K562 (cell line): Measurements from ENCODE around the gene PHKG2. TPM values are rescaled to one million over a fixed set of nuclear protein-coding genes. Genes with fewer than 3 reads are reported as not detected.

ENCODE experiments used
- ATF7 ChIP-seq: fragments of 450-650 bp; IDR thresholded peaks from 2 replicates; pipeline ENCODE4 v1.7.1; 2014; ENCODE audit warnings: mild to moderate bottlenecking, moderate library complexity
- BRD4 ChIP-seq: fragments of 200-600 bp; sonication (generic); IDR thresholded peaks from 2 replicates; pipeline ENCODE4 v1.6.1; 2017; ENCODE audit warnings: inconsistent platforms
- HIVEP1 ChIP-seq: fragments of 250-450 bp; sonication (Bioruptor Pico); IDR thresholded peaks from 2 replicates; pipeline ENCODE4 v1.4.0; 2020; ENCODE audit warnings: mild to moderate bottlenecking
- KHSRP ChIP-seq: fragments of 450-650 bp; IDR thresholded peaks from 2 replicates; pipeline ENCODE4 v1.6.1; 2017
- KLF1 ChIP-seq: fragments of 450-650 bp; IDR thresholded peaks from 2 replicates; pipeline ENCODE4 v1.6.1; 2016; ENCODE audit warnings: missing genetic modification characterization, missing compliant biosample characterization
- NCOA4 ChIP-seq: fragments of 450-650 bp; IDR thresholded peaks from 2 replicates; pipeline ENCODE4 v1.6.1; 2018; ENCODE audit warnings: mild to moderate bottlenecking; ENCODE audit not compliant: partially characterized antibody
- NONO ChIP-seq, 2 experiments: fragments of 200-400 bp in 1 of 2; fragments of 450-650 bp in 1 of 2; formaldehyde crosslinking in 1 of 2; IDR thresholded peaks; 2 replicates each; pipeline ENCODE4 v1.6.1; 2017; ENCODE audit warnings: low read depth in 2 of 2, mild to moderate bottlenecking in 2 of 2, moderate library complexity in 2 of 2, low read length in 1 of 2
- PURB ChIP-seq: sonication (generic); formaldehyde crosslinking; IDR thresholded peaks from 2 replicates; pipeline ENCODE4 v1.9.0; 2021; ENCODE audit warnings: low read depth, mild to moderate bottlenecking, missing genetic modification reagents
- SRSF7 ChIP-seq: fragments of 200-400 bp; formaldehyde crosslinking; optimal IDR thresholded peaks from 2 replicates; pipeline ENCODE3; 2017; ENCODE audit warnings: mild to moderate bottlenecking, low read depth, low read length
- ZFP36 ChIP-seq: fragments of 150-350 bp; IDR thresholded peaks from 2 replicates; pipeline ENCODE4 v1.6.1; 2018; ENCODE audit warnings: low read length, low read depth; ENCODE audit not compliant: partially characterized antibody
- polyA plus RNA-seq, 8 experiments: library from polyadenylated mRNA; depleted of rRNA in 4 of 8; stranded (reverse) in 5 of 8; unstranded in 3 of 8; fragments of >200 nt; fragmentation: Nextera tagmentation in 2 of 8; fragmentation: Illumina TruSeq in 1 of 8; extraction: Ambion mirVana in 2 of 8; extraction: Trizol in 1 of 8; gene quantifications; 2 replicates each; pipeline versions ENCODE4 v1.2.1 to v1.2.3, GENCODE V29; 2011 to 2014; ENCODE audit warnings: inconsistent platforms in 1 of 8, missing spikeins in 1 of 8
- total RNA-seq, 7 experiments: library from RNA; depleted of rRNA in 6 of 7; stranded (reverse); fragments of >200 nt in 6 of 7; fragmentation: Illumina TruSeq in 2 of 7; extraction: Trizol in 2 of 7; gene quantifications; 2 replicates each; pipeline versions ENCODE4 v1.2.1 to v1.2.3, GENCODE V29; 2011 to 2021; ENCODE audit warnings: low replicate concordance in 1 of 7
- TF ChIP-seq, protein P1 (sequence below): fragments of 250-450 bp; sonication (Bioruptor Pico); IDR thresholded peaks from 2 replicates; pipeline ENCODE4 v1.4.0; 2020; ENCODE audit warnings: mild to moderate bottlenecking, moderate library complexity
- TF ChIP-seq, protein P2 (sequence below): fragments of 450-650 bp; IDR thresholded peaks from 2 replicates; pipeline ENCODE4 v1.6.1; 2016; ENCODE audit warnings: borderline replicate concordance
- TF ChIP-seq, protein P3 (sequence below): sonication (generic); formaldehyde crosslinking; IDR thresholded peaks from 2 replicates; pipeline ENCODE4 v1.8.1; 2023; ENCODE audit warnings: missing genetic modification reagents, mild to moderate bottlenecking, borderline replicate concordance

The PHKG2 gene
- total and polyA plus RNA-seq, 9 of the 15 experiments (the other 6 are each of a cell fraction or from before 2014, with no cell fraction given): 5.8 to 54.2 (median 30.7) TPM

DNA sequence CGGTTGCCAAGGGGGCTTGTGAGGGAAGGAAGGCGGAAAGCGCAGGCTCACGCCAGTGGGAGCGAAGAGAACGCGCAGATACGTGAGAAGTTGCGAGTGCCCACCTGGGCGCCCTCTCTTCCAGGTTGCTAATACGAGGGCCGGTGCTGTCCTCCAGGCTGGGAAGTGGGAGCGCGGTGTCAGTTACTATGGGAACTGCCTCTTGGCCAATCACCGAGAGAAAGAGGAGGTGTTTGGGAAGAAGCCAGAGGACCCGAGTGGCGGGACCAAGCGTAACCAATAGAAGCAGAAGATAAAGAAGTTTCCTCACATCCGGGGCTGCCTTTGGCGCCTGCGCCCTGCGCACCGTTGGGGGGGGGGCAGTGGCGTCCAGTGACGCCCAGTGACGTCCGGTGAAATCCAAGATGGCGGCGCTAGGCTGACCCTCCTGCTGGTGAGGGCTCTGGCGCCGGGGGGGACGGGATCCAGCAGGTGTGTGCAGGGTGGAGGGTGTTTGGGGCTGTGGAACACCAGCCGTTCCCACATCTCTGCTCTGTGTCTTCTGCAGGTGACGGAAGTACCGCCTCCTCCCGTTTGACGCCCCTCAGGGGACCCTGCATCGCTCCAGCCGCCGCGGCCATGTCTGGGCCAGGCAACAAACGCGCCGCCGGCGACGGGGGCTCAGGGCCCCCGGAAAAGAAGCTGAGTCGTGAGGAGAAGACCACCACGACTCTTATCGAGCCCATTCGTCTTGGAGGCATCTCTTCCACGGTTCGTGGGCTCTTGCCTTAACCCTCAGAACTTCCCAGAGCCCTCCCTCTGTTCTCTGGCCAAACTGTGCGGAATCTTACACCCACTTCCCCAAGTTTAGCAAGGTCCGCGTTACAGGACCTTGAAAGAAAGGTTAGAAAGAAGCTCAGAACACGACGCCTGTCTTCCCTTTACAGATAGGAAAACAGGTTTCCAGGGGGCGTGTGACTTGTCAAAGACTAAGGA lies 14.0 kb downstream of the PHKG2 start, which contains the start of the genes CFAP119 and RNF40 (continued):
- TF ChIP-seq KLF1 (tag): no peak
- TF ChIP-seq ATF7: peak; percentile 80; the same call in 1 of the 2 replicates
- no peak for TF ChIP-seq SRSF7
- TF ChIP-seq KHSRP: no peak
- TF ChIP-seq HIVEP1 (CRISPR knock-in tag): no peak
- TF ChIP-seq NONO (IDR thresholded peaks at IDR 0.05; ENCODE audit: low read depth in 2 of 2, low read length in 1 of 2): peak in 1 of 2 experiments; percentile 11; a peak in 1 of 4 replicates
- TF ChIP-seq, protein P1, sequence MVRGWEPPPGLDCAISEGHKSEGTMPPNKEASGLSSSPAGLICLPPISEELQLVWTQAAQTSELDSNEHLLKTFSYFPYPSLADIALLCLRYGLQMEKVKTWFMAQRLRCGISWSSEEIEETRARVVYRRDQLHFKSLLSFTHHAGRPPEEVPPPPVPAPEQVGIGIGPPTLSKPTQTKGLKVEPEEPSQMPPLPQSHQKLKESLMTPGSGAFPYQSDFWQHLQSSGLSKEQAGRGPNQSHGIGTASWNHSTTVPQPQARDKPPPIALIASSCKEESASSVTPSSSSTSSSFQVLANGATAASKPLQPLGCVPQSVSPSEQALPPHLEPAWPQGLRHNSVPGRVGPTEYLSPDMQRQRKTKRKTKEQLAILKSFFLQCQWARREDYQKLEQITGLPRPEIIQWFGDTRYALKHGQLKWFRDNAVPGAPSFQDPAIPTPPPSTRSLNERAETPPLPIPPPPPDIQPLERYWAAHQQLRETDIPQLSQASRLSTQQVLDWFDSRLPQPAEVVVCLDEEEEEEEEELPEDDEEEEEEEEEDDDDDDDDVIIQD (CRISPR knock-in tag): no peak
- TF ChIP-seq, protein P2, sequence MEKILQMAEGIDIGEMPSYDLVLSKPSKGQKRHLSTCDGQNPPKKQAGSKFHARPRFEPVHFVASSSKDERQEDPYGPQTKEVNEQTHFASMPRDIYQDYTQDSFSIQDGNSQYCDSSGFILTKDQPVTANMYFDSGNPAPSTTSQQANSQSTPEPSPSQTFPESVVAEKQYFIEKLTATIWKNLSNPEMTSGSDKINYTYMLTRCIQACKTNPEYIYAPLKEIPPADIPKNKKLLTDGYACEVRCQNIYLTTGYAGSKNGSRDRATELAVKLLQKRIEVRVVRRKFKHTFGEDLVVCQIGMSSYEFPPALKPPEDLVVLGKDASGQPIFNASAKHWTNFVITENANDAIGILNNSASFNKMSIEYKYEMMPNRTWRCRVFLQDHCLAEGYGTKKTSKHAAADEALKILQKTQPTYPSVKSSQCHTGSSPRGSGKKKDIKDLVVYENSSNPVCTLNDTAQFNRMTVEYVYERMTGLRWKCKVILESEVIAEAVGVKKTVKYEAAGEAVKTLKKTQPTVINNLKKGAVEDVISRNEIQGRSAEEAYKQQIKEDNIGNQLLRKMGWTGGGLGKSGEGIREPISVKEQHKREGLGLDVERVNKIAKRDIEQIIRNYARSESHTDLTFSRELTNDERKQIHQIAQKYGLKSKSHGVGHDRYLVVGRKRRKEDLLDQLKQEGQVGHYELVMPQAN: peak; percentile 99
- TF ChIP-seq NCOA4: no peak
- no peak for TF ChIP-seq BRD4
- no peak for TF ChIP-seq ZFP36
- TF ChIP-seq, protein P3, sequence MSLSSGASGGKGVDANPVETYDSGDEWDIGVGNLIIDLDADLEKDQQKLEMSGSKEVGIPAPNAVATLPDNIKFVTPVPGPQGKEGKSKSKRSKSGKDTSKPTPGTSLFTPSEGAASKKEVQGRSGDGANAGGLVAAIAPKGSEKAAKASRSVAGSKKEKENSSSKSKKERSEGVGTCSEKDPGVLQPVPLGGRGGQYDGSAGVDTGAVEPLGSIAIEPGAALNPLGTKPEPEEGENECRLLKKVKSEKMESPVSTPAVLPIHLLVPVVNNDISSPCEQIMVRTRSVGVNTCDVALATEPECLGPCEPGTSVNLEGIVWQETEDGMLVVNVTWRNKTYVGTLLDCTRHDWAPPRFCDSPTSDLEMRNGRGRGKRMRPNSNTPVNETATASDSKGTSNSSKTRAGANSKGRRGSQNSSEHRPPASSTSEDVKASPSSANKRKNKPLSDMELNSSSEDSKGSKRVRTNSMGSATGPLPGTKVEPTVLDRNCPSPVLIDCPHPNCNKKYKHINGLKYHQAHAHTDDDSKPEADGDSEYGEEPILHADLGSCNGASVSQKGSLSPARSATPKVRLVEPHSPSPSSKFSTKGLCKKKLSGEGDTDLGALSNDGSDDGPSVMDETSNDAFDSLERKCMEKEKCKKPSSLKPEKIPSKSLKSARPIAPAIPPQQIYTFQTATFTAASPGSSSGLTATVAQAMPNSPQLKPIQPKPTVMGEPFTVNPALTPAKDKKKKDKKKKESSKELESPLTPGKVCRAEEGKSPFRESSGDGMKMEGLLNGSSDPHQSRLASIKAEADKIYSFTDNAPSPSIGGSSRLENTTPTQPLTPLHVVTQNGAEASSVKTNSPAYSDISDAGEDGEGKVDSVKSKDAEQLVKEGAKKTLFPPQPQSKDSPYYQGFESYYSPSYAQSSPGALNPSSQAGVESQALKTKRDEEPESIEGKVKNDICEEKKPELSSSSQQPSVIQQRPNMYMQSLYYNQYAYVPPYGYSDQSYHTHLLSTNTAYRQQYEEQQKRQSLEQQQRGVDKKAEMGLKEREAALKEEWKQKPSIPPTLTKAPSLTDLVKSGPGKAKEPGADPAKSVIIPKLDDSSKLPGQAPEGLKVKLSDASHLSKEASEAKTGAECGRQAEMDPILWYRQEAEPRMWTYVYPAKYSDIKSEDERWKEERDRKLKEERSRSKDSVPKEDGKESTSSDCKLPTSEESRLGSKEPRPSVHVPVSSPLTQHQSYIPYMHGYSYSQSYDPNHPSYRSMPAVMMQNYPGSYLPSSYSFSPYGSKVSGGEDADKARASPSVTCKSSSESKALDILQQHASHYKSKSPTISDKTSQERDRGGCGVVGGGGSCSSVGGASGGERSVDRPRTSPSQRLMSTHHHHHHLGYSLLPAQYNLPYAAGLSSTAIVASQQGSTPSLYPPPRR: no peak
- TF ChIP-seq PURB (CRISPR knock-in tag): no peak
